NCI-H1436 treated with DMSO at 0.1 percent for 48 hours (cell line): Measurements from ENCODE around the gene FBXL7.

Experiments
- DNase-seq: peaks from one replicate; lab custom pipeline; 2025; lab: John Stamatoyannopoulos, UW

FBXL7 gene

DNA sequence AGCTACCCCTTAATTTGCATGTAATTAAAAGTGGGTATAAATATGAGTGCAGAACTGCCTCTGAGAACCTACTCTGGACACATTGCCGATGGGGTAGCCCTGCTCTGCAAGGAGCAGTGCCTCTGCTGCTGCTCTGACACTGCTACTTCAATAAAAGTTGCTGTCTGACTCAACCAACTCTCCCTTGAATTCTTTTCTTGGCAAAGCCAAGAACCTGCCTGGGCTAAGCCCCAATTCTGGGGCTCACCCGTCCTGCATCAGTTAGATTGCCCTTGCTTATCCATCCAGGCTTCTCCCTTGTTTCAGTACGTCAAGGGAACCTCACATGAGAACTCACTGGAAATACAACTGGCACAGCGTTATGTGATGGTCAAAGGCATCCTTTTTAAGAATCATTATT, 44.1 kb downstream of the FBXL7 start:
- DNase-seq: no peak

DNA sequence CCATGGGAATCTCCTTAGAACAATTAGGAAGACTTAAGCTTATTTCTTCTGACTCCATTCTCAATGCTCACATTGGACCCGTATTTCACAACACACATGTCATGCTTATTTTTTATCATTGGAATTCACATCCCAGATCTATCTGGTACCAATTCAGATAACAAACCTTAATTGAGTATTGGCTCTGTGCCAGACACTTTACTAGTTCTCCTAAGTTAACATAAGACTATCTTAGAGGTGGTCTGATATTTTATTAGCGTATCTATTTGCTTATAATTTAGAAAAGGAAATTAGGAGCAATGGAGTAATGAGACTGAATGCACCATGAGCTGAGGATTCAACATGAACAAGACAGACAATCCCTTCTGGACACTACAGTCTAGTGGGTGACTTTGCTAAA, 45.1 kb downstream of the FBXL7 start:
- DNase-seq: no peak

- no peak for DNase-seq
Observed at GRCh38 chr5:15547261-15547839, 47.4 kb downstream of the FBXL7 start.

DNA sequence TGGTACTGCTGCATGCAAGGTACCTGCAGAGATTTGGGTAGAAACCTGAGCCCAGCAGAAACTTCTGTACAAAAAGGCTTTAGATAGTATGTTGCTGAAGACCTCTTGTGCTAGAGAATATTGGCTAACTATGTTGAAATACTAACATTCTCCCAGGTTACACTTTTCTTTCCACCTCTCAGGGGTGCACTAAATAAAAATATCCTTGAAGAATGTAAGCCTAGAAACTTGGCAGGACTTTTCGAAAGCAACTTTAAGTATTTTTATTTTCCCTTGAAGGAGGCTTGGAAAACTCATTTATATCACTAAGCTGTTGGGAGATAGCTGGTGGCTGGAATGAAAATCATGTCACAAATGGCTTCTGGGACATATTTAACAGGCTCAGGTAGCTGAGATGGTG, 50.0 kb downstream of the FBXL7 start:
- DNase-seq: no peak

DNA sequence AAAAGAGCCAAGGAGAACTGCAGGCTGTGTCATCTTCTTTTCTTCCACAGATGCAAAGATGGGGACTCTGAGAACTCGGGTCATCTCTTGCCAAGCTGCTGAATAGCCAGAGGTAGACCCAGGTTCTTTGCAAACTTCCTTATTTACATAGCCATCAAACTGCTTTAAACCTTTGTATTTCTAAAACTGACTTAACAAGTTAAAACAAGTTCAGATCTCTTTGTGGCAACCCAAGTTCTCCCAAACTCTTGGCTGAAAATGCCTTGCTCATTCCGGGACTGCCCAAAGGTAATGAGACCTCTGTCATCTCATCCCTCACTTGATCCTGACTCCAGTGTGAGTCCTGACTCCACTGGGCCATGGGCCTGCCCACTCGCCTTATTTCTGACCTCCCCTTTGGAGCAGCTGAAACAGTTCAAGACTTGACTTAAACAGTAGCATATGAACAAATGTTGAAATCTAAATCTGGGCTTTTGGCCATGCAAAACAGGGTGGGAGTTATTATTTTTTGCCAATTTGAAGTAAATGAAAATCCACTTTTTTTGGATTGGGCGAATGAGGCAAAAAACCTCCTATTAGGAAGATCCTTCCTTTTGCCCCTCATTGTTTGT, 50.6 kb downstream of the FBXL7 start:
- DNase-seq: no peak

- DNase-seq: no peak
Observed at GRCh38 chr5:15551113-15551504, 51.1 kb downstream of the FBXL7 start.

- DNase-seq: no peak
Observed at GRCh38 chr5:15554542-15554941, 54.6 kb downstream of the FBXL7 start.

DNA sequence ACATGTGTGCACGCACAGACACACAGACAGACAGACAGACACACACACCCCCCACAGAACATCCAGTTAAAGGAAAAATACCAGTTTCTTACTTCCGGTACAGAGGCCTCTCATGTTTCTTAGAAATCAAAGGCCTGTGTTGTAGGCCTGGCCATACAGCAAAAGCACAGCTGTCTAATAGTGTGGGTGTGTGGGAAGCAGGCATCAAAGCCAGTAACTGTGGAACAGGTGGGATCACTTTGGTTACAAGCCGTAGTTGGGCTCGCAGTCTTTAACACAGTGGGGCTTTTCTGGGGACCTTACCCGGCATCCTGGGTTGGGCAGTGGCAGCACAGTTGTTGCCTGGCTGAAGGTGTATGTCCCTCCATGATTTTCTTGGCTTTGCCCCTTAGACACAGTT, 55.2 kb downstream of the FBXL7 start:
- no peak for DNase-seq

GRCh38 chr5:15558240-15558639, 58.3 kb downstream of the FBXL7 start:
- DNase-seq: no peak

- no peak for DNase-seq
Observed at GRCh38 chr5:15558681-15559080, 58.7 kb downstream of the FBXL7 start.

DNA sequence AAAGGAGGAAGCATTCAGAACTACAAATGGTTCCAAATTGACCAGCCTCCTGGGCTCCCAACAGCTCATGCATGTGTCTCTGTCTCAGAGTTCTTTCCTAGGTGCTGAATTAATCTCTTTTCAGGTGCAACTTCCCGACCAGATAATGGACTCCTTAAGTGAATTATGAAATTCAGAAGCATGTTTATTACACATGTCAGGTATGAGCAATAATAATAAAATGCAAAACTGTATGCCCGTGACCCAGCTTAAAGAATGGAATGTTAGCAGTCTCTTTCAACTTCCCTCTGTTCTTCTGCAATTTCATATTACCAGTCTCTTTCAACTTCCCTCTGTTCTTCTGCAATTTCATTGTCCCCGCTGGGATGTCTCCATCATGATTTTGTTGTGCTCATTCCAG, 60.4 kb downstream of the FBXL7 start:
- DNase-seq: no peak

DNA sequence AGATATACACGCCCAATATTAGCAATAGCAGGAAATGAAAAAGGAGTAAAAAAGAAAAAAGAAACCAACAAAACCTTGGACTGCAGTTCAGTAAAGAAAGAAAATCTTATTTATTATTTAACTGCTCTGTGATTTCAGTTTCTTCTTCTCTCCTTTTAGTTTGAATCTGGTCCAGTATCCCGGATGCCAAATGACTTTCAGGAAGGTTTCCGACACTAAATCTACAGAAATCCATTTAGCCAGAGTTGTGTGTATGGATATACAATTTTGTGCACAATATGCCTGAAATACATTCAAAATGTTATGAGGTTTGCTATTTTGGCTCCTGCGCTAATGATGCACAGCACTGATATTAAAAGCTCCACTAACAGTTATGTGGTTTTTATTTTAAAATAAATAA, 64.5 kb downstream of the FBXL7 start:
- no peak for DNase-seq

- DNase-seq: no peak
Observed at GRCh38 chr5:15564957-15565356, 65.0 kb downstream of the FBXL7 start.

GRCh38 chr5:15566306-15566705, 66.3 kb downstream of the FBXL7 start:
- DNase-seq: no peak

- no peak for DNase-seq
Observed at GRCh38 chr5:15566789-15567188, 66.8 kb downstream of the FBXL7 start.

- DNase-seq: no peak
Observed at GRCh38 chr5:15570491-15570890, 70.5 kb downstream of the FBXL7 start.

DNA sequence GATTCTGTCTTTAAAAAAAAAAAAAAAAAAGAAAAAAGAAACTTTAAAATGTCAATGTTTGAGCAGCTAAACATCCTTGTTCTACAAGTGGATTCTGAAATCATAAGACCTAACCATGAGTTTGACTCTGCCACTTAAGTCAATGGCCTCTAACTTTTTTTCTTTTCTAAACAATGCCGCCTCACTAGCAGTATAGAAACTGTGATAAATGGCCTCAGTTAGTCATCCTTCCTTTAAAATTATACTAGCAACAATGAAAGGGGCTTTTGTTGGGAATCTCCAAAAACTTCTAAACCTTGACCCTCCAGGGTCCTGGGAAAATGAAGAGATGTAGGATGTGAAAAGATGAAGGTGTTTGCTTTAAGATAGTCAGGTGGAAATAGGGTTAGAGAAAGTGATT, 71.1 kb downstream of the FBXL7 start:
- no peak for DNase-seq

GRCh38 chr5:15571618-15572017, 71.6 kb downstream of the FBXL7 start:
- DNase-seq: no peak

DNA sequence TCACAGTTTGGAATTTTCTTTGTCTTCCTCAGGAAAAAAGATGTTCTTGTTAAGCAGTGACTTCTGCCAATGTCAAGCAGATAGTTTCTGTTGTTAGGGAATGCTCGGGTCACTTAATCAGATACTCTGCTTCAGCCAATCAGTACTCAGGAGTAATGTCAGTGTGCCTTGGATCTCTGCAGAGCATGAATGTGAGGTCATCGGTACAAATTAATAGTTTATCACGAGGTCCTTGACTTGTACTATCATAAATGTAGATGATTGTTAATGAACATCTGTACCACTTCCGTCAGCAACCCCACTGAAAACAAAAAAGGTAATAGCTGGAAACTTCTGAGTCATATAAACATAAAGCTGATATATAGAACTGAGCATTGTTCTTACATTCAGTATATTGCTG, 73.6 kb downstream of the FBXL7 start:
- DNase-seq: no peak

DNA sequence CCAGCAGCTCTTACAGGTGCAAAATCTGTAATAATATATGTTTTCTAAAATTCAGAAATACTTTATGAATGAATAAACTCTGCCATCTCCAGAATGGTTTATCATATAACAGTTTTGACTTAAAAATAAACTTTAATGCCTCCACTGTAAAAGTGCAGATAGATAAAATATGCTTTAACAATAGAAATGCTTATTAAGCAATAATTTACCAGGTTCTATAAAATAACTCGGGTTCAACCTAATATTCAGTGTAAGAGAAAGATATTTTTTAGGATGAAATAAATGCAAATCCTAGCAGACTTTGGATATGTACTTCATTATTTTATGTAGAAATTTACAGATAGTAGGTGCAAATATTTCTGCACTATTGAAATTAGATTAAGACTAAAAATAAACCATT, 74.1 kb downstream of the FBXL7 start:
- no peak for DNase-seq

GRCh38 chr5:15574806-15575325, 74.9 kb downstream of the FBXL7 start:
- DNase-seq: no peak

DNA sequence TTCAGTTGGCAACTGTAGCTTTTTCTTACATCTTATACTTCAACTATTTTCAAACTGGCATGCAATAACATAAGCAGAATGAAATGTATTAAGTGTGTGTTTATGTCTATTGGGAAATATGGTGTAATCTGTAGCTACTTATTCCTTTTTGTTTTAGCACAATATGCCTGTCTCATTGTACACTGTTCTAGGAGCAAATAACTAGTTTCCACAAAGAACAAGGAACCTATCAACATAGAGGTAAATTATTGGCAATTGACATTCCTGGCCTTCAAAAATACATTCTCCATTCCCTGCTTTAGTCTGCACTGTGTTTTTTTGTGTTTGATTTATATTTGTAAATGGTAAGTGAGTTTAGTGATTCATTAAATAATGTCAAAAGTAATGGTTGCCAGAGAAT, 75.7 kb downstream of the FBXL7 start:
- DNase-seq: no peak

DNA sequence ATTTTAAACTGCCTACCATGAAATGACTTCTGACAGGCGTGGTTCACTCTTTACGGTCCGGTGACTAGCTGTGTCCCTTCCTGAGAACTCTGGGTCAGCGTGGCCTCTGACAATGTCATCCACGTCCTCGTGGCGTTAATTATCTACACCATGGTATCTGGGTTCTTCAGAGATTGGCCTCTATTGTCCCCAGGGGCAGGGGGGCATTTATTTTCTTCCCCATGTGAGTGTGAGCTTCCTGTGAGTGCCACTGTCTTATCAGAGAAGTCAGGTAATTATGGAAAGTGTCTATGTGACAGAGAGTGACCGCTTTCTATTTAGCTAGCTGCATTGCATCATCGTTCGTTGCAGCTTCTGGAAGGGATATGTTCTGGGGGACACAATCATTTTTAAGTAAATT, 77.2 kb downstream of the FBXL7 start:
- DNase-seq: no peak

- DNase-seq: no peak
Observed at GRCh38 chr5:15577831-15578230, 77.9 kb downstream of the FBXL7 start.
